Esophagus mucosa (tissue), 1 donor: ENCODE measurements around the gene WIPF2. TPM values are rescaled to one million over a fixed set of nuclear protein-coding genes. Genes with fewer than 3 reads are reported as not detected.
A peak's percentile ranks its signal among the peaks of the same experiment; 100 is the strongest.

Source experiments
- ATAC-seq: fragments of 200-7000 bp; cut with Tn5 transposase; one replicate; pipeline ENCODE4 v1.9.1; 2020
- total RNA-seq: library from RNA; stranded (reverse); gene quantifications from one replicate; pipeline ENCODE4 v1.2.4, GENCODE V29; 2023
- donor health status: DM: yes; HTN: yes; CAD: no.

Gene WIPF2
- total RNA-seq, 1 donor from 2014 or later = 27.2 TPM

GRCh38 chr17:40248507-40248906 lies 29.4 kb downstream of the WIPF2 start:
- ATAC-seq = no peak

GRCh38 chr17:40251576-40251975 lies 32.5 kb downstream of the WIPF2 start:
- peak; percentile 87 for ATAC-seq

DNA sequence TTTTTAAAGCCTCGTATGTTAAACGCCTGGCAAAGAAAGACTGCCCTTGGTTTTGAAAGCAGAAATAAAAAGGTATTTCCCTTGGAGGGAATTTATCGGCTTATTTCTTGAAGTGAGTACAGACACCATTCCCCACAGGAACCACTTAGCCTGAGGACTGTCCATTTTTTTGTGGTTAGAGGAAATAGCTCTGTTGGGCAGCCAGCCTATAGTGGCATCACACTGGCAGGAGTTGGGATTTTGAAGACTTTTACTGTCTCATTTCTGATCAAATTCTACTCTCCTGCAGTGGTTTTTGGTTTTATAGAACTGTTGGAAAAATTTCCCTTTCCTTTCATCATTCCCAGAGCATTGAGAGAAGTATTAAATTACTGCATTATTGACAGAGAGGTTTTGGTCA lies 34.5 kb downstream of the WIPF2 start:
- no peak for ATAC-seq

GRCh38 chr17:40259505-40259904 lies 40.4 kb downstream of the WIPF2 start:
- no peak for ATAC-seq

DNA sequence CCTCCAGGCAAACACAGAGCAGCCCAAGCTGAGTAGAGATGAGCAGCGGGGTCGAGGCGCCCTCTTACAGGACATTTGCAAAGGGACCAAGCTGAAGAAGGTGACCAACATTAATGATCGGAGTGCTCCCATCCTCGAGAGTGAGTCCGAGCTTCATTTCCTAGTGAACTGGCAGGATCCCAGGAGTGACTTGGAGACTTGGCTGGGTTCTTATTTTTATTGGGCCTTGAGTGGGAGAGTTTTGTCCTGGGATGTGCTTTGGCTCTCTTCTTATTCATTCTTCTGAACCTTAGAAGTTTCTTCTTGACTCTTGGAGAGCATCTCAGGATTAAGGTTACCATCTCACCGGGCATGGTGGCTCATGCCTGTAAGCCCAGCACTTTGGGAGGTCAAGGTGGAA lies 41.4 kb downstream of the WIPF2 start:
- no peak for ATAC-seq

DNA sequence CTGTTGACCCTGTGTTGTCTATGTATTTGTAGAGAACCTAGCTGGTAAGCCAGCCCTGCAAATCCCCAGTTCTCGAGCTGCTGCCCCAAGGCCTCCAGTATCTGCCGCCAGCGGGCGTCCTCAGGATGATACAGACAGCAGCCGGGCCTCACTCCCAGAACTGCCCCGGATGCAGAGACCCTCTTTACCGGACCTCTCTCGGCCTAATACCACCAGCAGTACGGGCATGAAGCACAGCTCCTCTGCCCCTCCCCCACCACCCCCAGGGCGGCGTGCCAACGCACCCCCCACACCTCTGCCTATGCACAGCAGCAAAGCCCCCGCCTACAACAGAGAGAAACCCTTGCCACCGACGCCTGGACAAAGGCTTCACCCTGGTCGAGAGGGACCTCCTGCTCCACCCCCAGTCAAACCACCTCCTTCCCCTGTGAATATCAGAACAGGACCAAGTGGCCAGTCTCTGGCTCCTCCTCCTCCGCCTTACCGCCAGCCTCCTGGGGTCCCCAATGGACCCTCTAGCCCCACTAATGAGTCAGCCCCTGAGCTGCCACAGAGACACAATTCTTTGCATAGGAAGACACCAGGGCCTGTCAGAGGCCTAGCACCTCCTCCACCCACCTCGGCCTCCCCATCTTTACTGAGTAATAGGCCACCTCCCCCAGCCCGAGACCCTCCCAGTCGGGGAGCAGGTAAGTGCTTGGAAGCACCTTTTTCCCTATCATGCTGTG lies 45.5 kb downstream of the WIPF2 start:
- peak; percentile 27 for ATAC-seq

GRCh38 chr17:40265337-40265736 lies 46.2 kb downstream of the WIPF2 start:
- no peak for ATAC-seq

GRCh38 chr17:40266882-40267281 lies 47.8 kb downstream of the WIPF2 start:
- no peak for ATAC-seq

GRCh38 chr17:40268141-40268712 lies 49.1 kb downstream of the WIPF2 start:
- ATAC-seq = no peak

DNA sequence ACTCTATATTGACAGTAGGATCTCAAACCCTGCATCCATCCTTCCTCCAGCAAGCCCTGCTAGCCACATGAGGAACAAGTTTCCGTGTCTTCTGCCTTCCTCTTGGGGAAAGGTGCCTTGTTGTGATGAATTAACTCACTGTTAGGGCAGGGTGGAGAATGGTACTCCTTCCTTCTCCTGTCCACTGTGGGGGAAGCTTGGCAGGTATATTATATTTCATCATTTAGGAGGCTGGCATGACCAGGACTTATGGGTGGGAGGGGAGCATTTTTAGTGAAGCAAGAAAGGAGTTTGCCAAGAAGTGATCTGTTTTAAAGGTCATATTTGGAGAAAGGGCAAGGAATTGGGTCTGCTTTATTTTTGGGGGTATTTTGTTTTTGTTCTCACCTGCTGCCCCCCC lies 59.3 kb downstream of the WIPF2 start:
- no peak for ATAC-seq

GRCh38 chr17:40279402-40279801 lies 60.3 kb downstream of the WIPF2 start:
- ATAC-seq = no peak

DNA sequence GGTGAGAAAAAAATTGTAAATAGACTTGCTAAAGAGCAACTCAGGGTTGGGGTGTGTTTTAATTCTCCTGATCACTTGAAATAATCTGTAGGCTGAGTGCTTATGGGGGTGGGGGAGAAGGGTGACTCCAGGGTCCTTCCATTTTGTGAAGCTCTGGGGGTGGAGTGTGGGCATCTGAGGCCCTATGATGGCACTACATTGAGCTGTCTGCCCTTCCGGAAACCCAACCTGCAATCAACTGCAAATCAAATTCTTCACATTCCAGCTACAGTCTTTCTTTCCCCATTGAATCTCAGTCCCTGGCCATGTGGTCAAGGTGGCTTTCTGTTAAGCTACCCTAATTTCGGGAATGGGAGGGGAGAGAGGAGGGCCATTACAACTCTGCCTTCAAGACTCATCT lies 62.6 kb downstream of the WIPF2 start:
- no peak for ATAC-seq

DNA sequence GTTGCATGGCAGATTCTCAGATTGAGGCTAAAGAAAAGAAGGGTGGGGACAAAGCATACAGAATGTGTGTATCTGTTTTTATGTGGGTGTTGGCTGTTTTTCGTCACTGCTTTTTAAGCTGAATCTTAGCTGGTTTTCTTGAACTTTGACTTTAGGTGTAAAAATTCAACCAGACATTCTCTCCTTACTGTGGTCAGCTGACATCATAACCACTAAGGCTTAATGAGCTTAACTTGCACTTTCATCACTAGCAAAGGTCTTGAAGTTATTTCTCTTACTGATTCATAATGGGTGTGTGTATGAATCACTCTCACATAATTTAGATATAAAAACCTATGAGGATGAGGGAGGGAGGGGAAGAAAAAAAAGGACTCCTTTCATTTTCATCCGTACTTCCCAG lies 64.6 kb downstream of the WIPF2 start:
- peak; percentile 70 for ATAC-seq

GRCh38 chr17:40284085-40284713 lies 65.1 kb downstream of the WIPF2 start:
- peak; percentile 67 for ATAC-seq

DNA sequence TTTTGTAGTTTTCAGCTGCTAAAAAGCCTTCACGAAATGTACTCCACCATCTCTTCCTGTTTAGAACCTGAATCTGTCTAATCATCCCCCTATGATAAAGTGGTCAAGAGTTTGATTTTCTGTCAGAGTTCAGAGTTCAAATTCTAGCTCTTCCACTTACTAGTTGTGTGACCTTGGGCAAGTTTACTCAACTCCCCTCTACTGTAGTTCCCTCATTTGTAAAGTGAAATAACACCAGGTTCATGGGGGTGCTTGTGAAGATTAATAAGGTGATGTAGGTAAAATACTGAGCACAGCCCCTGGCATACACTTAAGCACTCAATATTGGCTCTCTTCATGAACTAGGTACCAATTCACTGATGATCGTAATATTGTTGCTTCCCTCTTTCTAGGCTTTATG lies 67.4 kb downstream of the WIPF2 start:
- no peak for ATAC-seq

DNA sequence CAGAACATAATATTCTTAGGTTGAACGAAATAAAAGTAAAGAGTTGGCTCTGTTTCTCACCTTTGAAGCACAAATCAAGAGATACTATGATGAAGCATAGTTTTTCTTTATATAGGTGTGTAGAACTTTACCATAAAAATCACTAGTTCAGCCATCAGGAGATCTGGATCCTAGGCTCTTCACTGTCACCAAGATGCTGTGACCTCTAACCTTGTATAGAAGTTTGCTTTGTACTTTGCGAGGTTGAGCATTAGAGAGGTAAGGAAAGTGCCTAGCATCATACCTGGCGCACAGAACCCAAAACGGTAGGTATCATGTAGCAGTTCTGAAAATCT lies 68.0 kb downstream of the WIPF2 start:
- ATAC-seq = no peak

DNA sequence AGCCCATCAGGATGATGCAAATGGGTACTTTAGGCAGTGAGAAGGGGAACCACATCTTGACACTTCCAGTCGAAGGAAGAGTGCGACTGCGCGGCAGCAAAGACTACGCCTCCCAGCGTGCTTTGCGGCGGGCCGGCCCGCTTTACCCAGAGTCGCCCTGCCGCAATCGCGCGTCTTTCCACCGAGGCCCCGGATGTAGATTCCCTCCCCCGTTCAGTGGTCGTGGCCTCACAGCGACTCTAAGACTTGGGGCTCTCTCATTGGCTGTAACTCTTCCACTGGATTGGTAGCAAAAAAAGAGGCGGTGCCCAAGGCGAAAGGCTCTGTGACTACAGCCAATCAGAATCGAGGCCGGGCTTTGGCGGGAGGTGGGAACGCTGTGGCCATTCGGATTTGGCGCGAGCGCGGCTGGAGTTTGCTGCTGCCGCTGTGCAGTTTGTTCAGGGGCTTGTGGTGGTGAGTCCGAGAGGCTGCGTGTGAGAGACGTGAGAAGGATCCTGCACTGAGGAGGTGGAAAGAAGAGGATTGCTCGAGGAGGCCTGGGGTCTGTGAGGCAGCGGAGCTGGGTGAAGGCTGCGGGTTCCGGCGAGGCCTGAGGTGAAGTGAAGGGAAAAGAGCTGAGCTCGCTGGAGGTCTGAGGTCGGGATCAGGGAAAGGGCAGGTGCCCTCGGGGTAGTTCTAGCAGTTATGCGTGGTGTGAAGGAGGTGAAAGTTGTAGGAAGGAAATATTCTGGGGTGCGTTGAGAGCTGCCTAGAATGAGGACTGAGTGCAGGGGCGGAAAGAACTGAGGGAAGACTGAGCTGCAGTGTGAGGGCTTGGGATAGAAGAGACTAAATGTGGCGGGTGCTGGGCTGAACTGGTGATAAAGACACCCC lies 68.6 kb downstream of the WIPF2 start, which contains the start of gene CDC6:
TSS of gene CDC6 (plus strand) at position 386 of the 876 bp plus-strand sequence. CDS start 1,542 bp downstream, outside the sequence.
- peak; percentile 91 for ATAC-seq

GRCh38 chr17:40290629-40291280 lies 71.7 kb downstream of the WIPF2 start:
- ATAC-seq = peak; percentile 42

GRCh38 chr17:40291281-40291664 lies 72.2 kb downstream of the WIPF2 start:
- no peak for ATAC-seq

DNA sequence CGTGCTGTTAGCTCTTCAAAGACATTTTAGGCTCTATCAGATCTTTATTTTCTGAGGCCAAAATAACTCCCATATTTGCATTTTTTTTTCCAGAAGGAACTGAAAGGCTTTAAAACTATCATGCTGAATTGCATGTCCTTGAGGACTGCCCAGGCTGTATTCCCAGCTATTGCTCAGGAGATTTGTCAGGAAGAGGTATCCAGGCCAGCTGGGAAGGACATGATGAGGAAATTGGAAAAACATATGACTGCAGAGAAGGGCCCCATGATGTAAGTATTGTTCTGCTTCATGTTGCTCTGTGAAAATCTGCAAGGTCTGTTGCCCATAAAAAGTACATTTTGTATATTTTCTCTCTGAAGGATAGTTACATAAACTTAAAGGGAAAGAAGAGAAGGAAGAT lies 74.3 kb downstream of the WIPF2 start:
- ATAC-seq = no peak

GRCh38 chr17:40295488-40296436 lies 76.7 kb downstream of the WIPF2 start:
- no peak for ATAC-seq
